Amniotic stem cell (primary cell): Measurements from ENCODE around the gene PRRC2A.
A peak's percentile ranks its signal among the peaks of the same experiment; 100 is the strongest.

ENCODE experiments used
- DNase-seq: peaks from one replicate; lab custom pipeline; 2025; lab: John Stamatoyannopoulos, UW

The PRRC2A gene

DNA sequence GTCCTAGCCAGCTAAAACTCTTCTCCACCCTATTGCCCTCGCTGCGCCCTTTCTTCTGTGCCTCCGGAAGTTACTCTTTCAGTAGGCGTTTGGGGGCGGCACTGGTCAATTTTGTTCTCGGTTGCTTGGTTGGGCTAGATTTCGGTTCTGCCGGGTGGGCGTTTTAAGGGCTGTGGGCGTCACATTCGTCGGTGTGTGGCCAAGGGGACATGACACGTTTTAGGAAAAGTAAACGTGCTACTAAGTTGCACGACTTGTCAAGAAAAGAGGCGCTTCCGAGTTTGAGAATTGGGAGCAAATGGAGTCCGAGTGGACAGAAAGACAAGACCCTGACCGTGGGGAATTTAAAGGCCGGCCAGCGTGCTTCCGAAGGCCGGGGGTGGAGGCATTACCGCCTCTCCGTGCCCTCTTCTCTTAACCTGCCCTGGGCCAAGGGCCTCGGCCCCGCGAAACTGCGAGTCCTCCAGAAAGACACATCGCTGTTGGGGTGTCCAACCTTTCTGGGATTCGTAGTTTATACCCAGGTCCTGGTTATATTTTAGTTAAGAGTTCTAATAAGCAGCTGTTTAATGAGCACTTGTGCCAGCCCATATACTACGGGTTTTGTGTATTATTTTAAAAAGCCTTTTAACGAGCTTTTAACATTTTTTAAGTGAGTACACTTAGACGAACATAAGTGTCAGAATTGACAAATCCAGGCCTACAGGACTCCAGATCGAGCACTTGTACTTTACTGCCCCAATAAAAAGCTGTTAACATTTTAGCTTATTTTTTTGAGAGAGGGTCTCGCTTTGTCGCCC is 32.6 kb downstream of the PRRC2A start:
- peak; percentile 96 for DNase-seq

DNA sequence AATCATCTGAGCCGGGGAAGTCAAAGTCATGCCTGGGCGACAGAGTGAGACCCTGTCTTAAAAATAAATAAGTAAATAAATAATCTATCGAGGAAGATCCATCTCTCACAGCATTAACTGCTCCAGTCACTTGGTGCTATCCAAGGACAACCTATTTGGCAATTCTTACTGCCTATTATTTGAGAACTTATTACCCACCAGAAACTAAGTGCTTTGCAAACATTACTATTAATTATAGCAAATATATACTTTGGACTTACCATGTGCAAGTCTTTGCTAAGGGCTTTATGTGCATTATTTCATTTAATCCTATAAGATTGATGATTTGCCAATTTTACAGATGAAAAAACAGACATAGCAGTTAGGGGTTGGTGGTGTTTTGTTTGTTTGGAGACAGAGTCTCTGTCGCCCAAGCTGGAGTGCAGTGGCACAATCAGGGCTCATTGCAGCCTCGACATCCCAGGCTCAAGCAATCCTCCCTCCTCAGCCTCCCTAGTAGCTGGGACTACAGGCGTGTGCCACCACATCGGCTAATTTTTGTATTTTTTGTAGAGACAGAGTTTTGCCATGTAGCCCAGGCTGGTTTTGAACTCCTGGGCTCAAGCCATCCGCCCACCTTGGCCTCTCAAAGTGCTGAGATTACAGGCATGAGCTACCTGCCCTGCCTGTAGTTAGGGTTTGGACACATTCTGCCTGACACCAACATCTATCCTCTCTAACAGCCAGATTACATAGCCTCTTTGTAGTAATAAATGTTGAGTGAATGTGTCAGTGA is 34.2 kb downstream of the PRRC2A start:
- no peak for DNase-seq

DNA sequence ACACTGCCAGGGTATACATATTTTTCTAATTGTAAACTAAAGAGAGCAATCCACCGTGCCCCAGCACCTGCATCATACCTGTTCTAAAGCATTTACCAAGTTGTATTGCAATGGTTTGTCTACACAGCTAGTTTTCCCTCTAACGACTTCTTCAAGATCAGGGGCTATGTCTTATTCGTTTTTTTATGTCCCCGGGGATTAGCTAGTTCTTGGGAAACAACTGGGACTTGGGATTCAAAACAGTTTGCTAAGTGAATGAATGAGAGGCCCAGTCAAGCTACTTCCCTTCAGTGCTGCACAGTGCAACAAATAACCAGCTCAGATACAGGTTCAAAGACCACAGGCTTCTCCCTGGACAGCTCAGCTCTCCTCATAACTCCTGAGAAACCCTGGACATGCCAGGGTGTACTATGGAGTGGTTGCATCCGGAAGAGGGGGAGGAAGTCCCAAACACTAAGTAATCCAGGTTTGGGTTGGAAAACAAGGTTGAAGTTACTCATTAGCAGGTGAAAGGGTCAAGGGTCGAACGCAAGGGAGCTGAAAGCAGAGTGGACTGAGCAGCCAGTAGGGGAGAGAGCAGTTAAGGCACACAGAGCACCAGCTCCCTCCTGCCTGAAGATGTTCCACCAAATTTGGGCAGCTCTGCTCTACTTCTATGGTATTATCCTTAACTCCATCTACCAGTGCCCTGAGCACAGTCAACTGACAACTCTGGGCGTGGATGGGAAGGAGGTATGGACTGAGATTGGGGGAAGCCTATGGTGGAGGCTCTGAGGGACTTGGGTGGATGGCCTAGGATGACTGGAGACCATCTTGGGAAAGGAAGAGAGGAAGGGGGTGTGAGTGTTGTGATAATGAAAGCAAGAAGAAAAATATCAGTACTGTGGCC is 35.1 kb downstream of the PRRC2A start, which contains the start of gene APOM:
Gene APOM, plus strand, starts transcription at position 546 of the 889 bp plus-strand sequence. Its CDS starts 73 bp downstream, at position 619.
- DNase-seq = no peak

DNA sequence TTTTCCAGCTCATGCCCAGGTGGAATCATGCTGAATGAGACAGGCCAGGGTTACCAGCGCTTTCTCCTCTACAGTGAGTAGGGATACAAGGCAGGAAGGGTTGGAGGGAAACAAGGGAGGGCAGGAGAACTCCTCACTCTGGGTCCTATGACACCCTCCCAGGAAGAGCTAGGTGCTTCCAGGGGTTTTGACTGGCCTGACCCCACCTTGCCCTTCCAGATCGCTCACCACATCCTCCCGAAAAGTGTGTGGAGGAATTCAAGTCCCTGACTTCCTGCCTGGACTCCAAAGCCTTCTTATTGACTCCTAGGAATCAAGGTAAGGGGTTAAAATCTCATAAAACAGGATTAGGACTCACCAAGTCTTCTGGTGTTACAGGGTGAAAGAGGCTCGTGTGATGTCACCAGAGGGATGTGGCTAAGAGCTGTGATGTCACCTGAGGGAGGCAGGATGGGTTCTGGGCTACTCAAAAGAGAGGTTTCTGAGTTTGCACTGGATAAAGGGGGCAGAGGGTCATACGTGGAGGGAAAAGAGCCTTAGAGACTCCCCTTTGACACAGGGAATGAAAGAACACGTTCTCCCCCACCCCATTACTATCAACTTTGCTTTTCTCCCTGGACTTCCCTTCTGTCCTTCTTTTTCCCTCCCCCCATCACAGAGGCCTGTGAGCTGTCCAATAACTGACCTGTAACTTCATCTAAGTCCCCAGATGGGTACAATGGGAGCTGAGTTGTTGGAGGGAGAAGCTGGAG is 37.1 kb downstream of the PRRC2A start:
- DNase-seq = no peak

DNA sequence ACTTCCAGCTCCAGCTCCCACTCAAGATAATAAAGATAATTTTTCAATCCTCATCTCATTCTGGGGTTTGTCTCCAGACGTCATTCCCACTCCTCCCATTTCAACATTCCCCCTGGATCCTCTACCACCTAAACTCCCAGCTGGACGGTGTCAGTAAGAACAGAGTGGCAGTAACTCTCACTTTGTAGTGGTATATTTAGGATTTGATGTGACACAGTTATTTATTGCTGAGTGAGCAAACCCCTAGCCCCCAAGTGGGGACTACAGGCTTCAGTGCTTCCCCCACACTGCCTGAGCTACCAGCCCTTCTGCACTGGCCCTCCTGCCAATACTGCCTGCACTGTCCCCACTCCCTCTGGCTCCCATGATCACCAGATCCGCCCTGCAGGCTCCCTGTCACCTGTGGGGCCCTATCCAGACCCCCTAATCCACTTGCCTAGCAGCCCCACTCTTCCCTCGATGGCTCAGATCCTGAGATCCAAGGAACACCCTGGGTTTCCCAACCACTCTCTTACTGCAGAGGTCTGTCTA is 37.7 kb downstream of the PRRC2A start:
- DNase-seq = no peak

DNA sequence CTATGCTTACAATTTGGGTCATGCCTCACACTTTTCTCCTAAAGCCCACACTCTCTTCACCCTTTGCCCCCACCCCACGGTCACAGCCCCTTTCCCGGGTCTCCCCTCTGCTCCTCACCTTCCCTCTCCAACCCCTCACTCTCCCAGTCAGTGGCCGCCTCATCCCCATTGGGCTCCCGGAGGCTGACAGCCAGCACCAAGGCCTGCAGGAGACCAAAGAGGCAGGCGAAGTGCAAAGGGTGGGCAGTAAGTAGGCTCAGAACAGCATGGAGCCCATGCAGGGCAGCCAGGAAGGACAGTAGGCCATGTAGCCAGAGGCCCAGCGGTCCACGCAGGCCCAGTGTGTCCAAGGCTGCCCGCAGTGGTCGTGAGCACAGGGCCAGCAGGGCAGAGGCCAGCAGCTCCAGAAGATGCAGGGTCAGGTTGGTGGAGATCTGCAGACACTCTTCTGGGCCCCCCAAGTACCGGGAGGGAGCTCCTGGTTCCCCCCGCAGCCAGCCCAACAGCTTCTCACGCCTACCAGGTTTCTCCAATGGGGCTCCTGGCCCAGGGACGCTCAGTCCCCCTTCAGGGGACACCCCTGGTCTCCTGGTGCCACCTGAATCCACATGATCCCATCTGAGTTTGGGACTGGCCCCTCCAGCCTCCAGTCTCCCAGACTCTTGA is 38.6 kb downstream of the PRRC2A start:
- no peak for DNase-seq

DNA sequence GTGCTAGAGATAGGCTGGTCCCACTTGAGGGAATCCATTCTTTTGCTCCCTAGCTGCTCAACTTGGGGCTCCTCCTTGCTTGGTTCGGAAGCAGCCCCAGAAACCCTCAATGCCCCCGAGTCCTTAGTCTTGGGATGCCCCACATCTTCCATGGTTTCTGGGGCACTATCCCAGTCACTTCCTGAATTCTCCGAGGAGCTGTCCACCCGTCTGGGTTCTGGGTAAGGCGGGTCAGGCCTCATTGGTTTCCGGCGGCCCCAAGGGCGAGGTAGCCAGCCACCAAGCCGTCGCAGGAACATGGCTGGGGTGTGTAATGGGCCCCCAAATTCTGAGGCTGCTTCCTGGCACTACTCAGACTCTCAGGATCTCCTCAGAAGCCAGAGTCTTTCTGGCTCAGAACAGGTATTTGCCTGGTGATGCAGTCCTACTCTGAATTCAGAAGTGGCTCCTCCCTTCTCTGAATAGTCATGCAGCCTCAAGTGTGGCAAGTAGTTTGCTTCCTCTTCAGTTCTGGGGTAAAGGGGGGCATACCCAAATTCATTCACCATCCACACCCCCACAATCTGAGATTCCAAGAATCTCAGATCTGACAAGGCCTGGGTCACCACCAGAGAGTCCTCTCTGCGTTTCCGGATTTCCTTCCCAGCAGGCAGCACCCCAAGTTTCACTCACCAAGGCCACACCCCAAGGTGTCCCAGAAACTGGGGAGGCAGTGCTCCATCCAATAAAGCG is 39.3 kb downstream of the PRRC2A start:
- no peak for DNase-seq

DNA sequence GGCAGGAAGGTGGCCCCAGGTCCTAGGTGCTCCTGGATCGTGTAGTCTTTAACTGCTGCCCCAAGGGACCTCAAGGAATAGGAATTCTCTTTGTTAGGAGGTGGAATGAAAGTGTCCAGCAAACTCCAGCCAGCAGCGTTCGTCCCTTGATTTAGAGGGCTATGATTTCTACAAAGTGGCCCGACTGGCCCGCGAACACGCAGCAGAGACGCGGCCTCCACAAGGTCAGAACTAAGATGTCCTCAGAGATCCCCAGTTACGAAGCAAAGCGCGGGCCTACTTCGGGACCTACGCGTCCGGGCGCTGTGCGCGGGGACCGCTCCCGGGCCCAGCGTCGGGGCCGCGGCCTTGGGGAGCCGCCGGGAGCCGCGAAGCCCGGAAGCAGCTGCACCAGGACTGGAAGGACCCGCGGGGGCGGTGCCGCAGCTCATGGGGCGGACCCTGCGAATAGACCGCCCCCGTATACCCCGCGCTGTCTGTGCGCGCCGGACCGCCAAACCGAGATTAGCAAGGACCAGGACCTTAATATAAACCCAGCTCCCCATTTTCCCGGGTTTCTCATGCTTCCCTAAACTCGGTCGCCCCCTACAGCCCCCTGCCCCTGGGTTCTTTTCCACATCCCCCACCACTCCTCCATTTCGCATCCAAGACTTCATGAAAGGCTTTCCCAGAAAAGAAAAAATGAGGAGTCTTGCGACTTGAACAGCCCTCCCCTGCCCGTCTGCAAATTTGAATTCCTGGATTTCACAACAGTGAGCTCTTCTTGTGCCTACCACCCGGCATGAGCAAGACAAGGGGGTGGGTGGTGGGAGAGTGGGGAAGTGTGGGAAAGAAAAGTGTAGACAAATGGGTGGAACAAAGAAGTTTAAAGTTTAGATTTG is 40.1 kb downstream of the PRRC2A start, which contains the start of gene C6orf47:
Gene C6orf47, minus strand, starts transcription at position 398 of the 881 bp plus-strand sequence. CDS start 831 bp downstream, outside the sequence.
- peak; percentile 47 for DNase-seq

DNA sequence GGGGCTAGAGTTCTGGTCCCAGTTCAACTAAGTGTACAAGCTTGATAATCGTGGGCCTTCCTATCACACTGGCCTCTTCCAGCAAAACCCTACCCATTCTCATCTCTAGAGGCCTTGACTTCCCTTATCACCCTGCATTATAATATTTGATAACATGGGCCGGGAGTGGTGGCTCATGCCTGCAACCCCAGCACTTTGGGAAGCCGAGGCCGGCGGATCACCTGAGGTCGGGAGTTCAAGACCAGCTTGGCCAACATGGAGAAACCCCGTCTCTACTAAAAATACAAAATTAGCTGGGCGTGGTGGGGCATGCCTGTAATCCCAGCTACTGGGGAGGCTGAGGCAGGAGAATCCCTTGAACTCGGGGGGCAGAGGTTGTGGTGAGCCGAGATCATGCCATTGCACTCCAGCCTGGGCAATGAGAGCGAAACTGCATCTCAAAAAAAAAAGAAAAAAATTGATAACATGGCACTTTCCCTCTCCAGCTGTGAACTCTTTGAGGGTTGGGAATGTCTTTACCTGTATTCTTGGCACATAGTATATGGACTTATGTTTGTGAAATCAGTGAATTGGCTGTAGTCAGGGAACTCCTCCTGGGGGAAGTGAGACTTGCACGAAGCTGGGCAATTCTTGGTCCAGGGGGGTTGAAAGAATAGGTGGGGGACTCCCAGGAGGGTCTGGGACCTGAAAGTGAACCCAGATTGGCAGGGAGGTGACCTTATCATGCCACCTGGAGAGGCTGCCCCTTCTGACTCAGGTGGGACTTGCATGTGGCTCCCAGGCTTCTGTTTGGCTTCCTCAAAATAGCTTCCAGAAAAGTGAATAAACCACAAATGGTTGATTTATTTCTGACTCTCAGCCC is 41.0 kb downstream of the PRRC2A start:
- DNase-seq = no peak

DNA sequence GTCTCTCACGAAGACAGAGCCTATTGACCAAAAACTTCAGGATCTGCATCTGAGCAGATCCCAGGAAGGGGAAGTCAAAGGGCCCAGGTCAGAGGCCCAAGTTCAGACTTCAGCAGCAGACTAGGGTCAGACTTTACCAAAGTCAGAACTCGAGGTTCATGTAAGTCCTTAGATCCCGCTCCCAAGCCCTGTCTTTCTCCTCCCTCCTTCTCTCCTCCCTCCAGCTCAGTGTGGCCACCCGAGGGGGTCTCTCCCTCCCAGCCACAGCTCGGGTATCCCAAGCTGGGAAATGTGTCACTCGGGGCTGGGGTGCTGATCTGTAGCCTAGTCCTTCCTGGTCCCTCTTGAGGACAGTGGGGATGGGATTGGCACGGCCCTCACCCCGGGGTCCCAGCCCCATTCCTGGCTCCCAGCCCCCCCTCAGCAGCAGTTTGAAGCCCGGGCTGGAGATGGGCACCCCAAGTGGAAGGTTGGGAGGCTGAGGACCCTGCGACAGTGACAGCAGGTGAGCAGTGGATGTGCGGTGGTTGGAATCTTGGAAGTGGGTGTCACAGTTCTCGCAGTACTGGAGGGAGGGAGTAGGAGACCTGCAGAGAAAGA is 41.7 kb downstream of the PRRC2A start:
- no peak for DNase-seq

DNA sequence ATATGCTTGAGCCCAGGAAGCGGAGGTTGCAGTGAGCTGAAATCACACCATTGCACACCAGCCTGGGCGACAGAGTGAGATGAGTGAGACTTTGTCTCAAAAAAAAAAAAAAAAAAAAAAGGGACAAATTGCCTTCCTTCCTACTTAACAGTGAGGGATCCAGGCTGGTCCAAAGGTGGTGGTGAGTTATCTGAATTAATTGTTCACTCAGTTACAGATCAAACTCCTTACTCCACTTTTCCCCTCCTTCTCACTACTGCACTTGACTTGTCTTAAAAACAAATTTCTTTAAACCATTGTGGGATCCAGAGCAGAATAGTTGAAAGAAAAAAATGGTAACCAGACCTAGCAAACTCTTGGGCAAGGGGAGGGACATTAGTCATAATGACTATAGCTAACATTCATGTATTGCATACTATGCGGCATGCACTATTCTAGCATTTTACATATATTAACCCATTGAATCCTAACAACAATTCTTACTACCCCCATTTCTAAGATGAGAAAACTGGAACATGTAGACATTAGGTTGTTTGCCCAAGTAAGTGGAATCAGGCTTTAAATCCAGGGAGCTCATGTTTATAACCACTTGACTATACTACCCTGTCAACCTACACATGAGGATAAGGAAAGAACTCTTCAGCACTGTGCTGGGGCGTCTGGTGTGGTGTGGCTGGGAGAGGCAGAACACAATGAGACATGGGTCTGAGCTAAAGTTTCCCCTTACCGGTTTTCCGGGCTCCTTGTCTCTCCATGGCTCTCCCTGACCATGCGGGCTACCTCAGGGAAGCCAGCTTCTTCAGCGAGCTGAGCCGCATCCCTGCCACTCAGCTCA is 42.8 kb downstream of the PRRC2A start:
- no peak for DNase-seq

DNA sequence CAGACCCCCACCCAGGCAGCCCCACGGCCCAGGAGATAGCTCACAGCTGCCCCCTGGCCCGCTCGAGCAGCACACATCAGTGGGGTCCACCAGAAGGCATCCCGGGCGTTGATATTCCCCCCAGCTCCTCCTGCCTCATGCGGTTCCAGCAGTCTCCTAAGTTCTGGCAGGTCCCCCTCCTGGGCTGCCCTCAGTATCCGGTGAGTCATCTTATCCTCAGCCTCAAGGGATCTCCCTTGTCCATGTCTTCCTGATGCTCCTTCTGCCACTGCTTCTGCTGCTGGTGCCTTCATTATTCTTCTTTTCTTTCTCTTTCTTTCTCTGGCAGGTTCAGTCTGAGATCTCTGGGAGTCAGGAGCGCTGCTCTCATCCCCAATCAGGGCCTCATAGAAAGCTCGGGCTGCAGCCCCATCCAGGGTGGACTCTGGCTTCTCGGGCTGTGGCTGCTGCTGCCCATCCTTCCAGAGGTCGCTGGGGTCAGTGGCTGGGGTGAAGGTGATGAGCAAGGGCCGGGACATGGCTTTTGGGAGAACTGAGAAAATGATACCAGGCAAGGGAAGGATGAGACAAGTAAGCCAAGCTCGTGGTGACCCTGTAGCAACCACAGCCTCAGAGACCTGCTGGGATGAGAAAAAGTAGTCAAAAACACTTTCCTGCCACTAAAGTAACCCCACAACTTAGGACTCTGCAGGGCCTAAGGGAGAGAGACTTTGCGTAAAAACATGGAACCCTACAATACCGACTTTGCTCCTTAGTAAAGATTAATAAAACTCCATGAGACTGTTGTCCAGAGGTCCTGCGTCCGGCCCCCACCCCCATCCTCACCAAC is 43.7 kb downstream of the PRRC2A start:
- DNase-seq = peak; percentile 47

DNA sequence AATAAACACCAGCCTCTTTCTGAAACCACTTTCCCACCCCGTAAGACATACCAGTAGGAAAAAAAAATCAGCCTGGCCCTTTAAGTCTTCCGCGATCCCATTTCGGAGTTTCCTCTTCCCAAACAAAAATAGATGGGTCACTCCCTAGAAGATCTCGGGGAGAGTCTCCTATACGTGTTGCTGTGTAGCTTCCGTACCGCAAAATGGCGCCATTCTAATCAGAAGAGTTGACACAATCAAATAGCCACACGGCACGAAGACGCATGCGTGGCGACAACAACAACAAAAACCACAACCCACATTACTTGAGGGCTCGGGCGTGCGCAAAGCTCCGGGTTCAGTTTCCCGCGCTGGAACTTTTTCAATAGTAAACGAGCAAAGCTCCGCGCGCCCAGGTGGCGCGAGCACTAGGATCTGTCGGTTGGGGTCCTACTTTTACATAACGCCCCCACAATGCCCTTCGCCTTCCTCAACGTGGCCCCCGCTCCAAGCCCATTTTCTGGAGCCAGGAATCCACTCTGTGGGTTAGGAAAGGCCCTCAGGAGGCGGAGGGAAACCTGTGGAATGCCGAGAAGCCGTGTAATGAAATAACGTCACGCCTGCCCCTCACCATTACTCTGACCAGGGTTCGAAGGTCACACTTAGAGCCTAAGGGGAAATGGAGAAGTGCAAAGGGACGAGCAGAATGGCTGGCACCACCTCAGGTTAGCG is 44.4 kb downstream of the PRRC2A start, which contains the start of gene GPANK1:
Gene GPANK1, minus strand, starts transcription at position 208 of the 711 bp plus-strand sequence. CDS start 519 bp downstream, outside the sequence.
- DNase-seq = peak; percentile 79

DNA sequence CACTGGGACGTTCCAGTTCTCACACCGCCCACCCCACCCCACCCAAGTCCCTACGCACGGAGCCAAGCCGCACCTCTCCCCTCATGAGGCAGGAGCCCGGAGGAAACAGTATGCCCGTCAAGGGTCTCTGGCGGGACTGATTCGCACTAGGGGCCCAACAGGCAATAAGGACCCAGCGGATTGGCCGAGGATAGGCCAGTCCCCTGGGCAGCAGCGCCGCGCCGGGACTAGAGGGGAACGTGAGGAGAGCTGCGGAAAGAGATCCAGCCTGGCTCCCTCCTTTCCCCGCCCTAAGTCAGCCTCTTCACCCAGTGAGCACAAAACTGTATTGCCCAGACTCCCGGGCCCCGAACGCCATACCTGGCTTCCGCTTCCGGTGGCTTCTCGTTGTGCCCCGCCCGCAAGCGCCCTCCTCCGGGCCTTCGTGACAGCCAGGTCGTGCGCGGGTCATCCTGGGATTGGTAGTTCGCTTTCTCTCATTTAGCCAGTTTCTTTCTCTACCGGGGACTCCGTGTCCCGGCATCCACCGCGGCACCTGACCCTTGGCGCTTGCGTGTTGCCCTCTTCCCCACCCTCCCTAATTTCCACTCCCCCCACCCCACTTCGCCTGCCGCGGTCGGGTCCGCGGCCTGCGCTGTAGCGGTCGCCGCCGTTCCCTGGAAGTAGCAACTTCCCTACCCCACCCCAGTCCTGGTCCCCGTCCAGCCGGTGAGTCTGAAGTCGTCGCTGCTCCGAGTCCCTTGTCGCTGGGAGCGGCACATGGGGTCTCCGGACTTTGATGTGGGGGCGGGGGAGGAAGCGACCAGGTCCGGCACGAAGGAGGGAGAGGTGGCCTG is 45.2 kb downstream of the PRRC2A start, which contains the start of gene CSNK2B:
Gene CSNK2B, plus strand, starts transcription at position 580 of the 836 bp plus-strand sequence. CDS start 752 bp downstream, outside the sequence.
- DNase-seq = peak; percentile 97
